K562 treated with DMSO at 1 percent for 48 hours (cell line): ENCODE results near the gene CFHR4. TPM values are rescaled to one million over a fixed set of nuclear protein-coding genes. Genes with fewer than 3 reads are reported as not detected.

Experiments used
- total RNA-seq: library from RNA; unstranded; fragments of 300-600 nt; gene quantifications from 2 replicates; pipeline ENCODE4 v1.2.3, GENCODE V29; 2022; ENCODE audit warnings: low replicate concordance; ENCODE audit errors: extremely low read depth

The CFHR4 gene
- total RNA-seq, result not detected in 2 replicates

GRCh38 chr1:196887515-196888239 lies at the start of gene CFHR4:
CFHR4 (plus strand) TSS chr1:196888052; CDS start chr1:196888151, 99 bp downstream.

GRCh38 chr1:196943568-196943967 lies 55.7 kb downstream of the CFHR4 start, which contains the start of gene CFHR2:
CFHR2 (plus strand) TSS chr1:196943738; CDS start chr1:196943881, 143 bp downstream.

Other genes starting within 250 kb of the CFHR4 start
- not detected in 2 replicates for gene CFH, start 236.0 kb upstream of the CFHR4 start, total RNA-seq
- not detected in 2 replicates for gene CFHR3, start 113.2 kb upstream of the CFHR4 start, total RNA-seq
- not detected in 2 replicates for gene CFHR1, start 68.3 kb upstream of the CFHR4 start, total RNA-seq
- not detected in 2 replicates for gene CFHR2, start 55.7 kb downstream of the CFHR4 start, total RNA-seq
- not detected in 2 replicates for gene CFHR5, start 89.5 kb downstream of the CFHR4 start, total RNA-seq
- not detected in 2 replicates for gene F13B, start 179.2 kb downstream of the CFHR4 start, total RNA-seq